GM12865 (cell line): ENCODE data around the gene ZNF416.

ENCODE experiments used
- DNase-seq: peaks from one replicate; pipeline ENCODE4 v3.0.0; 2010; ENCODE audit warnings: low read depth
- H3K4me3 ChIP-seq: 2 replicates; pipeline ENCODE4 v1.5.1; 2011; ENCODE audit warnings: mild to moderate bottlenecking, low read depth, low read length, control low read depth
- CTCF ChIP-seq: IDR thresholded peaks from 2 replicates; pipeline ENCODE4 v1.5.1; 2011; ENCODE audit warnings: low read length, control low read depth, low read depth, inconsistent platforms; ENCODE audit not compliant: insufficient read depth; ENCODE audit errors: missing control alignments

The ZNF416 gene

DNA sequence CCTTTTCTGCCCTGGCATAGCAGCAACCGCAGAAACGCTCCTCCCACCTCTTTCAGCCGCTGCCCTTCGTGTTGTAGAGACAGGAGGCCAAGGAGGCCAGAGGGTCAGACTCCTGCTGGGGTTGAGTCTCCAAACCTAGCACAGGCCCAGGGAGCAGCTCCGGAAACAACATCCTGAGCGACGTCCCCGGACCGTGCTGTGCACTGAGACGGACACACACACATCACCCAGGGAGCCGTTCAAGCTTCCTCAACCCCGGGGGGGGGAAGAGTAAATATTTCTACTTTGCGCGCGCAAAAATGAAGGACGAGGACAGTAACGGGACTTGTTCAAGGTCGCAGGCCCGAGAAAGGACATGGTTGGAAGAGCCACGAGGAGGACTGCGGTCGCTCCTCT, 19.7 kb downstream of the ZNF416 start:
- TF ChIP-seq CTCF: no peak
- DNase-seq: peak; percentile 48
- H3K4me3 ChIP-seq: peak overlapping the region; percentile 89

GRCh38 chr19:57558525-57558924, 20.2 kb downstream of the ZNF416 start:
- DNase-seq: no peak
- peak overlapping the region; percentile 89 for H3K4me3 ChIP-seq
- TF ChIP-seq CTCF: no peak

- no peak for DNase-seq
- H3K4me3 ChIP-seq: no peak overlapping the region
- no peak for TF ChIP-seq CTCF
Measured at GRCh38 chr19:57557659-57558058, 21.1 kb downstream of the ZNF416 start.

- no peak overlapping the region for H3K4me3 ChIP-seq
- DNase-seq: no peak
- no peak for TF ChIP-seq CTCF
Measured at GRCh38 chr19:57552432-57552831, 26.3 kb downstream of the ZNF416 start.

DNA sequence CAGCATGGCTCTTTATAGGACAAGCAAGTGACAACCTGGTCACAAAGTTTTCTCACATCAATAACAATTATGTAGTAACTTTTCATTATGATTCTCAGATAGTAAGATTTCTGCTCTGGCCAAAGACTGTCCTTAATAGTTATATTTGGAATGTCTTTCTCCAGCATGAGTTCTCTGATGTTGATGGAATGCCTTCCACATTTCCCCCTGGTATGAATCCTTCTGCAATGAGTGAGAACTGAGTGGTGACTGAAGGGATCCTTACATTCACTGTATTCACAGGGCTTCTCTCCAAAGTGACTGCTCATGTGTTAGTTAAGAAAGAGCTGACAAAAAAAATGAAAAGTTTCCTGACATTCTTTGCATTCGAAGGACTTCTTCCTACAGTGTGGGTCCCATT, 32.2 kb downstream of the ZNF416 start:
- no peak for TF ChIP-seq CTCF
- no peak overlapping the region for H3K4me3 ChIP-seq
- DNase-seq: no peak

- no peak overlapping the region for H3K4me3 ChIP-seq
- TF ChIP-seq CTCF: no peak
- DNase-seq: no peak
Measured at GRCh38 chr19:57537953-57538547, 40.7 kb downstream of the ZNF416 start.
